HepG2 (cell line): ENCODE data around the gene GNAI2. TPM values are rescaled to one million over a fixed set of nuclear protein-coding genes. Genes with fewer than 3 reads are reported as not detected.

Experiments
- ATAC-seq: fragments of 200-7000 bp; cut with Tn5 transposase; 3 replicates; pipeline ENCODE4 v1.9.1; 2020; ENCODE audit warnings: mild to moderate bottlenecking, moderate library complexity
- BruUV-seq: library from RNA; stranded (reverse); fragments of 400-500 nt; replicated peaks from 2 replicates; lab custom pipeline; 2021; lab: Mats Ljungman, UMichigan
- CTCF ChIA-PET: fragments of 300-600 bp; formaldehyde crosslinking; extraction: SDS; loops from one replicate; lab custom pipeline; 2021; ENCODE audit warnings: low total read pairs, inconsistent platforms, low intra/inter-chr PET ratio; lab: Yijun Ruan, JAX
- POLR2A ChIA-PET: fragments of 350-600 bp; sonication (Branson Sonifier 250); formaldehyde crosslinking; loops from one replicate; lab custom pipeline; 2020; ENCODE audit warnings: antibody characterized with exemption, inconsistent platforms; lab: Yijun Ruan, JAX
- DNase-seq: peaks from one replicate; pipeline ENCODE4 v3.0.0-alpha.2; 2015; ENCODE audit warnings: low spot score
- FAIRE-seq: peaks from 3 replicates; lab custom pipeline; 2011; peaks lifted over from hg19 to GRCh38; lab: Jason Lieb, UNC
- H2AFZ ChIP-seq: one replicate; pipeline ENCODE4 v1.6.1; 2011; ENCODE audit warnings: low read length, inconsistent platforms
- H3K27ac ChIP-seq: fragments of 300-600 bp; 3 replicates; pipeline ENCODE4 v1.8.0; 2011; ENCODE audit warnings: mixed run types, mild to moderate bottlenecking, mixed read lengths, low read length, inconsistent platforms; ENCODE audit not compliant: insufficient read depth; ENCODE audit errors: extremely low read length
- H3K27me3 ChIP-seq, 2 experiments: fragments of 200-600 bp in 1 of 2; 2 replicates in 1 of 2; 3 replicates in 1 of 2; pipeline versions ENCODE4 v1.6.0 to v1.8.0; 2011; ENCODE audit warnings: low read length in 2 of 2, mild to moderate bottlenecking in 2 of 2, moderate library complexity in 2 of 2, inconsistent platforms in 1 of 2; ENCODE audit not compliant: insufficient read depth in 2 of 2, control insufficient read depth in 1 of 2
- H3K36me3 ChIP-seq, 2 experiments: fragments of 200-600 bp in 1 of 2; replicated peaks in 1 of 2; 2 replicates in 1 of 2; 3 replicates in 1 of 2; pipeline versions ENCODE4 v1.5.1 to v1.8.0; 2011; ENCODE audit warnings: low read length in 2 of 2, inconsistent platforms in 1 of 2; ENCODE audit not compliant: insufficient read depth in 2 of 2, control insufficient read depth in 1 of 2
- H3K4me1 ChIP-seq: 2 replicates; pipeline ENCODE4 v1.5.1; 2012; ENCODE audit warnings: low read length, inconsistent platforms; ENCODE audit not compliant: insufficient read depth
- H3K4me2 ChIP-seq: 2 replicates; pipeline ENCODE4 v1.6.0; 2011; ENCODE audit warnings: low read depth, low read length, inconsistent platforms
- H3K4me3 ChIP-seq, 3 experiments: fragments of 200-600 bp in 1 of 3; sonication (generic), shearing (Covaris generic) in 1 of 3; replicated peaks in 1 of 3; 2 replicates each; pipeline ENCODE4 v1.5.1; 2011 to 2016; ENCODE audit warnings: low read length in 3 of 3, inconsistent platforms in 2 of 3, low read depth in 2 of 3, mild to moderate bottlenecking in 2 of 3, control low read depth in 1 of 3, mixed read lengths in 1 of 3; ENCODE audit not compliant: insufficient read depth in 1 of 3
- H3K79me2 ChIP-seq: one replicate; pipeline ENCODE4 v1.6.1; 2011; ENCODE audit warnings: low read length, inconsistent platforms; ENCODE audit not compliant: insufficient read depth
- H3K9ac ChIP-seq: 2 replicates; pipeline ENCODE4 v1.6.0; 2011; ENCODE audit warnings: mild to moderate bottlenecking, low read depth, low read length, inconsistent platforms; ENCODE audit not compliant: insufficient read depth
- H3K9me3 ChIP-seq: 2 replicates; pipeline ENCODE4 v1.5.1; 2012; ENCODE audit warnings: mild to moderate bottlenecking, low read length
- H4K20me1 ChIP-seq: 2 replicates; pipeline ENCODE4 v1.6.0; 2011; ENCODE audit warnings: inconsistent platforms, mild to moderate bottlenecking, low read length, moderate library complexity; ENCODE audit not compliant: insufficient read depth
- CEBPG ChIP-seq: IDR thresholded peaks from 2 replicates; pipeline ENCODE4 v1.6.1; 2016
- CHD4 ChIP-seq: fragments of 200-600 bp; sonication (generic); IDR thresholded peaks from 2 replicates; pipeline ENCODE4 v1.7.0; 2017; ENCODE audit warnings: mild to moderate bottlenecking, low read length, borderline replicate concordance
- MEIS1 ChIP-seq: sonication (generic); formaldehyde crosslinking; IDR thresholded peaks from 2 replicates; pipeline ENCODE4 v1.9.0; 2021; ENCODE audit warnings: mild to moderate bottlenecking, missing genetic modification reagents, moderate library complexity, borderline replicate concordance
- RBFOX2 ChIP-seq: fragments of 200-400 bp; formaldehyde crosslinking; IDR thresholded peaks from 2 replicates; pipeline ENCODE4 v1.6.1; 2017; ENCODE audit warnings: low read depth, mild to moderate bottlenecking, low read length
- STAT6 ChIP-seq: sonication (generic); formaldehyde crosslinking; IDR thresholded peaks from 2 replicates; pipeline ENCODE4 v1.4.0; 2020; ENCODE audit warnings: missing genetic modification reagents, mild to moderate bottlenecking, borderline replicate concordance
- ZBTB39 ChIP-seq: sonication (generic); formaldehyde crosslinking; IDR thresholded peaks from 2 replicates; pipeline ENCODE4 v1.5.0; 2020; ENCODE audit warnings: missing genetic modification reagents
- ZC3H13 ChIP-seq: sonication (generic); formaldehyde crosslinking; IDR thresholded peaks from 2 replicates; pipeline ENCODE4 v1.8.1; 2023; ENCODE audit warnings: mild to moderate bottlenecking, missing genetic modification reagents, moderate library complexity
- ZNF292 ChIP-seq: sonication (generic); formaldehyde crosslinking; IDR thresholded peaks from 2 replicates; pipeline ENCODE4 v1.8.1; 2022; ENCODE audit warnings: mild to moderate bottlenecking, low read depth, missing genetic modification reagents, borderline replicate concordance
- WGBS: methylation state at CpG from one replicate; pipeline ENCODE4 v1.1.6; 2017; ENCODE audit warnings: low lambda C conversion rate; 5-methylcytosine and 5-hydroxymethylcytosine counted together
- in situ Hi-C: cut with HindIII; loops from 2 replicates; pipeline ENCODE4 v1.10.0; 2017; ENCODE audit warnings: low pct_unique_long_range_greater_than_20kb; ENCODE audit not compliant: extremely low pct_ligation_motif_present
- intact Hi-C: fragments of 100-400 bp; cut with micrococcal nuclease; formaldehyde crosslinking; loops from one replicate; pipeline ENCODE4 v1.10.0; 2022; ENCODE audit not compliant: unreplicated experiment
- polyA plus RNA-seq, 8 experiments: library from polyadenylated mRNA; depleted of rRNA in 3 of 8; stranded (reverse) in 7 of 8; unstranded in 1 of 8; fragments of >200 nt; fragmentation: Illumina TruSeq in 4 of 8; extraction: Trizol in 4 of 8; gene quantifications; 2 replicates each; pipeline versions ENCODE4 v1.2.1 to v1.2.3, GENCODE V29; 2011 to 2016; ENCODE audit warnings: low read depth in 4 of 8, missing spikeins in 1 of 8, mixed read lengths in 1 of 8; ENCODE audit not compliant: insufficient read depth in 1 of 8
- total RNA-seq, 5 experiments: library from RNA; depleted of rRNA; stranded (reverse); fragments of >200 nt; fragmentation: Illumina TruSeq; extraction: Trizol; gene quantifications; 2 replicates each; pipeline ENCODE4 v1.2.3, GENCODE V29; 2016; ENCODE audit warnings: low read depth in 1 of 5
- TF ChIP-seq, protein P1 (sequence below): sonication (generic); formaldehyde crosslinking; IDR thresholded peaks from 2 replicates; pipeline ENCODE4 v1.8.1; 2023; ENCODE audit warnings: mild to moderate bottlenecking, missing genetic modification reagents
- TF ChIP-seq, protein P2 (sequence below): sonication (generic); formaldehyde crosslinking; IDR thresholded peaks from 2 replicates; pipeline ENCODE4 v1.5.1; 2020; ENCODE audit warnings: mild to moderate bottlenecking, missing genetic modification reagents, borderline replicate concordance

The GNAI2 gene
- total and polyA plus RNA-seq, 2 of the 13 experiments (the other 11 are each of a cell fraction or from before 2014, with no cell fraction given), result 51.1 to 66.2 TPM

- peak overlapping the region; percentile 99 for H3K27ac ChIP-seq
- ChIA-PET POLR2A (interaction anchor here (0.7 to 16.5 kb wide), 17 partner anchors 4 to 137 kb away, joined by 3 to 844 read pairs (median 10); partner anchors contain the start of genes GNAI2, GNAT1, HYAL3 and NAA80), CTCF (interaction anchor here (0.7 to 2.7 kb wide), 3 partner anchors 10 to 19 kb away, joined by 3 to 15 read pairs (median 3); no protein-coding TSS in a partner anchor)
- no TSS peak for BruUV-seq
- FAIRE-seq (no peak), DNase-seq (no peak), ATAC-seq (no peak)
- no peak overlapping the region for H2AFZ ChIP-seq
- peaks cover 9 to 31% of the 10 kb centered on the region in 2 experiments for H3K36me3 ChIP-seq
- in situ Hi-C loops, result no loop called here
- no peaks in the 10 kb centered on the region for H3K27me3 ChIP-seq
- H3K79me2 ChIP-seq, result peaks cover 36% of the 10 kb centered on the region
- intact Hi-C loops, result no loop called here
- H3K4me1 ChIP-seq, result peaks cover 74% of the 10 kb centered on the region
- H4K20me1 ChIP-seq, result no peaks in the 10 kb centered on the region; the same call in 1 of the 2 replicates
- peak overlapping the region; percentile 54; the same call in 1 of the 2 replicates for H3K9ac ChIP-seq
- no CpG with 5 or more reads among the region's 2 CpGs for WGBS
- no peaks in the 10 kb centered on the region for H3K9me3 ChIP-seq
- H3K4me2 ChIP-seq, result peak overlapping the region; percentile 41
- H3K4me3 ChIP-seq, result peak overlapping the region in 1 of 3 experiments; percentile 17; a peak in 1 of 6 replicates
- TF ChIP-seq STAT6 (CRISPR knock-in tag) (no peak), CEBPG (CRISPR knock-in tag) (peak; percentile 70), ZBTB39 (CRISPR knock-in tag) (no peak), MEIS1 (CRISPR knock-in tag) (no peak), ZC3H13 (CRISPR knock-in tag) (no peak), ZNF292 (CRISPR knock-in tag) (no peak), CHD4 (no peak), RBFOX2 (0 out of 2 replicates have a peak, but pooled peaks have one; percentile 7)
- TF ChIP-seq, protein P1, sequence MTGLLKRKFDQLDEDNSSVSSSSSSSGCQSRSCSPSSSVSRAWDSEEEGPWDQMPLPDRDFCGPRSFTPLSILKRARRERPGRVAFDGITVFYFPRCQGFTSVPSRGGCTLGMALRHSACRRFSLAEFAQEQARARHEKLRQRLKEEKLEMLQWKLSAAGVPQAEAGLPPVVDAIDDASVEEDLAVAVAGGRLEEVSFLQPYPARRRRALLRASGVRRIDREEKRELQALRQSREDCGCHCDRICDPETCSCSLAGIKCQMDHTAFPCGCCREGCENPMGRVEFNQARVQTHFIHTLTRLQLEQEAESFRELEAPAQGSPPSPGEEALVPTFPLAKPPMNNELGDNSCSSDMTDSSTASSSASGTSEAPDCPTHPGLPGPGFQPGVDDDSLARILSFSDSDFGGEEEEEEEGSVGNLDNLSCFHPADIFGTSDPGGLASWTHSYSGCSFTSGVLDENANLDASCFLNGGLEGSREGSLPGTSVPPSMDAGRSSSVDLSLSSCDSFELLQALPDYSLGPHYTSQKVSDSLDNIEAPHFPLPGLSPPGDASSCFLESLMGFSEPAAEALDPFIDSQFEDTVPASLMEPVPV, result 0 out of 2 replicates have a peak, but pooled peaks have one; percentile 24
- TF ChIP-seq, protein P2, sequence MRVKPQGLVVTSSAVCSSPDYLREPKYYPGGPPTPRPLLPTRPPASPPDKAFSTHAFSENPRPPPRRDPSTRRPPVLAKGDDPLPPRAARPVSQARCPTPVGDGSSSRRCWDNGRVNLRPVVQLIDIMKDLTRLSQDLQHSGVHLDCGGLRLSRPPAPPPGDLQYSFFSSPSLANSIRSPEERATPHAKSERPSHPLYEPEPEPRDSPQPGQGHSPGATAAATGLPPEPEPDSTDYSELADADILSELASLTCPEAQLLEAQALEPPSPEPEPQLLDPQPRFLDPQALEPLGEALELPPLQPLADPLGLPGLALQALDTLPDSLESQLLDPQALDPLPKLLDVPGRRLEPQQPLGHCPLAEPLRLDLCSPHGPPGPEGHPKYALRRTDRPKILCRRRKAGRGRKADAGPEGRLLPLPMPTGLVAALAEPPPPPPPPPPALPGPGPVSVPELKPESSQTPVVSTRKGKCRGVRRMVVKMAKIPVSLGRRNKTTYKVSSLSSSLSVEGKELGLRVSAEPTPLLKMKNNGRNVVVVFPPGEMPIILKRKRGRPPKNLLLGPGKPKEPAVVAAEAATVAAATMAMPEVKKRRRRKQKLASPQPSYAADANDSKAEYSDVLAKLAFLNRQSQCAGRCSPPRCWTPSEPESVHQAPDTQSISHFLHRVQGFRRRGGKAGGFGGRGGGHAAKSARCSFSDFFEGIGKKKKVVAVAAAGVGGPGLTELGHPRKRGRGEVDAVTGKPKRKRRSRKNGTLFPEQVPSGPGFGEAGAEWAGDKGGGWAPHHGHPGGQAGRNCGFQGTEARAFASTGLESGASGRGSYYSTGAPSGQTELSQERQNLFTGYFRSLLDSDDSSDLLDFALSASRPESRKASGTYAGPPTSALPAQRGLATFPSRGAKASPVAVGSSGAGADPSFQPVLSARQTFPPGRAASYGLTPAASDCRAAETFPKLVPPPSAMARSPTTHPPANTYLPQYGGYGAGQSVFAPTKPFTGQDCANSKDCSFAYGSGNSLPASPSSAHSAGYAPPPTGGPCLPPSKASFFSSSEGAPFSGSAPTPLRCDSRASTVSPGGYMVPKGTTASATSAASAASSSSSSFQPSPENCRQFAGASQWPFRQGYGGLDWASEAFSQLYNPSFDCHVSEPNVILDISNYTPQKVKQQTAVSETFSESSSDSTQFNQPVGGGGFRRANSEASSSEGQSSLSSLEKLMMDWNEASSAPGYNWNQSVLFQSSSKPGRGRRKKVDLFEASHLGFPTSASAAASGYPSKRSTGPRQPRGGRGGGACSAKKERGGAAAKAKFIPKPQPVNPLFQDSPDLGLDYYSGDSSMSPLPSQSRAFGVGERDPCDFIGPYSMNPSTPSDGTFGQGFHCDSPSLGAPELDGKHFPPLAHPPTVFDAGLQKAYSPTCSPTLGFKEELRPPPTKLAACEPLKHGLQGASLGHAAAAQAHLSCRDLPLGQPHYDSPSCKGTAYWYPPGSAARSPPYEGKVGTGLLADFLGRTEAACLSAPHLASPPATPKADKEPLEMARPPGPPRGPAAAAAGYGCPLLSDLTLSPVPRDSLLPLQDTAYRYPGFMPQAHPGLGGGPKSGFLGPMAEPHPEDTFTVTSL (CRISPR knock-in tag), result no peak
Observed at GRCh38 chr3:50211930-50212329, 24.1 kb upstream of the GNAI2 start.
